SH-SY5Y (cell line): ENCODE data around the gene ZNF618.

Experiments
- GATA2 ChIP-seq: IDR thresholded peaks from 2 replicates; pipeline ENCODE4 v1.6.1; 2011; ENCODE audit warnings: mild to moderate bottlenecking, low read depth, low read length
- GATA3 ChIP-seq: IDR thresholded peaks from 2 replicates; pipeline ENCODE4 v1.6.1; 2011; ENCODE audit warnings: low read depth, mild to moderate bottlenecking, low read length, moderate library complexity

ZNF618 gene

DNA sequence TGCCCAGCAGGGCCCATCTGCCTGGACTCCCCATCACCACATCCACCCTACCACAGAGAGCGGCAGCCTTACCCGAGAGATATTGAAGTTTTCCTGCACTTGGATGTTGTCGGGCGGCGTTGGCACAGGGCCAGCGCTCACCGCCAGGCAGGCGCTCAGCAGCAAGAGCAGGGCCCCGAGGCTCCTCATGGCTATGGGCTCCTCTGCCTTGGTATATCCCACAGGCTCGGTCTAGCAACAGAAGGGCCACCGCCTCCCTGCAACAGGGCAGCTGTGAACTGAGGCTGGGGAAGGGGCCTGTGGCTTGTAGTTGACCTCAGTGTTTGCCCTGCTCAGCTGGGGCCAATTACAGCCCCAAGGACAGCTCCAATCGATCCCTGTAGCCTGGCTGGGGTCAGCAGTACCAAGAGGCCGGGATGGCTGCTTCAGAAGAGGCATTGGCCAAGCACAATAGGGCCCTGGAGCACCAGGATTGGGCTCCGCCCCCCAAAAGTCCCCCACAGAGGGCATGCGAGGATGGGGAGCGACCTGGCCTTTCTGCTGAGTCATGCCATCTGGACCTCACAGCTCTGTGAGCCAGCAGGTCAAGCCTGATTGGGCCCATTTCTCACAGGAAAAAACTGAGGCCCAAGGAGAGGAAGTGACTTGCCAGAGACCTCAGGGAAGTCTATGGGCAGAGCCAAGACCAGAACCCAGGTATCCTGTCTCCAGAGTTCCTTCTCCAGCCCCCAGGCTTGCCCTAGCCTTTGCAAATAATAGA is 202.1 kb downstream of the ZNF618 start, which contains the start of gene AMBP:
Gene AMBP, minus strand, starts transcription at position 280 of the 760 bp plus-strand sequence. Its CDS starts 91 bp downstream, at position 189.
- no peak for TF ChIP-seq GATA2
- TF ChIP-seq GATA3 = no peak

DNA sequence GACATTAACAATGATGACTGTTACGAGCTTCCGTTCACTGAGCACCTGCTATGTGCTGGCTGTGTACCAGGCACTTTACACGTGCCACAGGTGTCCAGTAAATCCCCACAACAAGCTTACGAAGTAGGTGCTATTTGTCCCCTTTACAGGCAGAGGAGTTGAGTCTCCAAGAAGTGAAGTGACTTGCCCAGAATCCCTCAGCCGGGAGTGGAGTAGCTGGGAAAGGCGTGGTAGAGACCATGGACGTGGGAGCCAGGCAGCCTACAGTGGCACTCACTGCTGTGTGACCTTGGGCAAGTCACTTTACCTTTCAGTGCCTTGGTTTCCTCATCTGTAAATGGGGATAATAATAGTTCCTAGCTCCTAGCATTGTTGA is 202.7 kb downstream of the ZNF618 start:
- TF ChIP-seq GATA2 = no peak
- TF ChIP-seq GATA3 = no peak

DNA sequence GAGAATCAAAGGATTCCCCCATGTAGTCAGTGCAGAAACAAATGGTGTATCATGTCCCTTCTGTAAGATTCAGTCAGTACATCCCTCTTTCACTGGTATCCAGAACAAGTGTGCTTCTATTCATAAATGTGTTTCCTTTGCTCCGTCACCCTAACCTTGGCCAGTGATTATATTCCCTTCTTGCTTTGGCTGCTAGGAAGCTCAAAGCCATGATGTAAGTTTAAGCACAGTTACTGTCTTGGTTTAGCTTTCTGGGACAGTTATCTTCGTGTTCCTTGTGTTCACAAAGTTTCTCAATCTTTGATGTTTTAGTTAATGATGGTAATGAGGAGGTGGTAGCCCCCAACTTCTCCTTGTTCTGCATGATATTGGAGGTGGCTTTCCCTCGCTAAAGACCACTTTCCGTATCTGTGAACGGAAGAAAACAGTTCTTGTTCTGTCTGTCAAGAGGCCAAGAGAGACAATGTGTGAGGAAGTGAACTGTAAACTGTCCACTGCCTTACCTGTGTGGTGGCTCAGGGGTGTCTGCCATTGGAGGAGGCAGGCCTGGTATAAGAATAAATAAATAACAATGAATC is 204.2 kb downstream of the ZNF618 start:
- TF ChIP-seq GATA2 (no peak), GATA3 (no peak)

DNA sequence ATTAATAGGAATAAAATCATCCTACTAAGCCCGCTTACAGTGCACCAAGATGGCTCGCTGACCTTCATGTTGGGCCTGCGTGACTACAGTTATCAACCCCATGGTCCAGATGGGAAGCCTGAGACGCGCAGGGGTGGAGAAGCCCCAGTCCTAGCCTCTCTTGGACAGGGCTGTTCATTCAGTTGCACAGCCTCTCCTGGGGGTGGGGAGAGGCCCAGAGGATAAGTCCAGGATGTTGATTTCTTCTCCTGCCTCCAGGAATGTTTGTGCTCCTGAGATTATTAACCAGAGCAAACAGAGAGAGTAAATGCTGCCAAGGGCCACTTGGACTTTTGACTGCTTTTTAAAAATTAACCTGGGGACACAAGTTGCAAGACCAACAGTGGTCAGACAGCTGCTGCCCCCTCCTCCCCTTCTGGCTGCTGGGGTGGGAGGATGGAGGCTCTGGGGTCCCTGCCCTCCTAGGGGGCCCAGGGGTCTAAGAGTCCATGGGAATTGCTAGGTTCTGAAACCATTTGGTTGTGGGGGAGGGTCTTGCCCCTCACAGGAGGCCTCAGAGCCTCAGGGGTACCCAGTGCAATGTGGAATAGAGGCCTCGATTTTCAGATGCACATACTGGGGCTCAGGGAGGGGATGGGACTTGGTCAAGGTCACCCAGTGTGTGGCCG is 204.8 kb downstream of the ZNF618 start:
- no peak for TF ChIP-seq GATA3
- no peak for TF ChIP-seq GATA2

DNA sequence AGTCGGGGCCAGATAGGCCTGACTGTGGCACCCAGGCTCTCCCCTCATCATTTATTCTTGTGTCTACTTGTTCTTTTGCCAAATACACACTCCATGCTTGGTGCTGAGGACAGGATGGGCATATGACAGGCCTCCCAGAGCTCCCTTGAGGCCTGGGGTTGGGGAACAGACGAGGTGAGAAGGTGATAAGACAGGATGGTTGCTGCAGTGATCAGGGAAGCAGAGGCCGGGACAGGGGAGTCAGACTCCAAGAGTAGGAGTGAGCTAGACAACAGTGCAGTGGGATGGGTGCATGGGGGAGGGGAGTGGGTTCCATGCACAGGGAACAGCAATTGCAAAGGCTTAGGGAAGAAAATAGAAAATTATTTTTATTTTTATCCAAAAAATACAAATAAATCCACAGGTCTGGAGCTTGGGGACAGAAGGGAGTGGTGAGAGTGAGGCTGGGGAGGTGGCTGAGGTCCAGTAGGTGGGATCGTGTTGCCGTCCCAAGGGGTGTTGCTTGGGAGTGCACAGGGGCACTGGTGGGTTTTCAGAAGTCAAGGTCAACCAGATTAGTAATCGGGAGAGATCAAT is 205.4 kb downstream of the ZNF618 start:
- TF ChIP-seq GATA3 (no peak), GATA2 (no peak)

DNA sequence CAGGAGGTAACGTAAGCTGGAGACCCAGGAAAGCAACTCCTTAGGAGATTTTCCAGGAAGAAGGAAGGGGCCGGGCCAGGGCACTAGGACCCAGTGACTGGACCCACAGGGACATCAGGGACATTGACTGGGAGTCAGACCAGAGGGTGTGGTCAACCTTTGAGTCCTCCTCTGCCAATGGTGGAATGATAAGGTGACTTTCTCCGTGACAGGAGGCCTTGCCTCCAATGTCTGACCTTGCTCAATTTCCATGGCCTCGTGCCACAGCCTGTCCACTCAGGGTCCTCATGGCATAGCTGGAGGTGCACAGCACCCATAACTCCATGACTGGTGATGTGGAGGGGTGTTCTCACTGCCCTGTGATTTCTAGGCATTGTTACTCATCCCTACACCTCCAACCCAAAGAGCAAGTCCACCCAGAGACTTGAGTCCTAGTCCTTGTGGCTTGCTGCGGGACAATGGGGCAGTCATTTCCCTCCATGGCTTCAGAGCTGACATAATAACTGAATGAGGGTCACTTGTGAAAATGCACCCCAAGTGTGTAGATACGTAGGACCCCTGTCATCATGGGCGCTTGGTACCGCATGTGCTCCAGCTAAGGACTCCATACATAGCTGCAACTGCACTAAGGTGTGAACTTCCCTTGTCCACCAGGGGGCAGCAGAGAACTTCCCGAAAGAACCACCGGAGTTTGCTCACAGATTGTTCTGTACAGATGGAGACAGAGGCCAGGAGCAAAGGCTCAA is 206.1 kb downstream of the ZNF618 start:
- no peak for TF ChIP-seq GATA2
- no peak for TF ChIP-seq GATA3

DNA sequence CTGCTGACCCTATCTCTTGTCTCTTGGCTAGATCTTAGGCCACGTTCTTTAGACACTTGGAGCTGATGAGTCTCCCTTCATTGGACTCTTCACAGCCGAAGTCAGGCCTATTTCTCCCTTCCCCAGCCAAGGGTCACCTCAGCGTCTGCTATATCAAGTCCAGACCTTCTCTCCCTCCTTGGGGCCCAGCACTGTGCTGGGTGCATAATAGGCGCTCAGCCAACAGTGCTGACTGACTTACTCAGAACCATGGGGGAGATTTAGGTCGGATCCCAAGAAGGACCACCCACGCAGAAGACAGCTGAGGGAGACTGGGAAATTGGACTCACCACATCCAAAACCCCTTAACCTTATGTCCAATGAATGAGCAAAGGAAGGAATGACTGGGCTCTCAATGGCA is 207.6 kb downstream of the ZNF618 start:
- no peak for TF ChIP-seq GATA3

DNA sequence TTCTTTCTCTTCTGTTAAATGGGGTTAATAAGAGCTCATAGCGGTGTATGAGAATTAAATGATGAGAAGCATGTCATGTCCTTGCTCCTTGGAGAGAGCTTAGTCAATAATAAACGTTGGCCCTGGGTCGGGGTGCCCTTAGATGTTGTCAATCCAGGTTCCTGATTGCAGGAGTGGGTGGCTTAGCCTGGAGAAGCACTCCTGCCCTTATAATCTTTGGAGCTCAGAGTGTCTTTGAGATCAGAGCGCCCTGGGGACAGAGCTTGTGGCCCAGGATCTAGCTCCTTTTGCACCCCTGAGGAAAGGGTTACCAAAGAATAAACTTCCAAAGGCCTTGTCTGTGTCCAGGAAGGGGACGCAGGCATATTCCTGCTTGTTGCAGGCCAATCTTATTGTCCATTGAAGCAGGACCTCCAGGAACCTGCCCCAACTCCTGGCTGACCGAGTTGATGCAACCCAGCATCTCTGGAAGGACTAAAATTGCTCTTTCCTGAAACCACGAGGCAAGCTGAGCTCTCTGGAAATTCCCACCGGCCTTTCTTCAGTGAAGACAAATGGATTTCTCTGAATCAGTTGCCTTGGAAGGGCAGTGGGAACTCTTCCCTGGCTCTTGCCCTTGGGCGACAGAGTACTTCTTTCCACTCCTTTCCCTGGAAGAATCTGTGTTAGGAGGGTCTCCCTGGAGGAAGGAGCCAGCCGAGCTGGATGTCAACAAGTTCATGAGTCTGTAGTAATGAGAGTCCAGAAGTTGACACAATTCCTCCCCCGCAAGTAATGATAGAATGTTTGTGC is 208.4 kb downstream of the ZNF618 start:
- TF ChIP-seq GATA2 (no peak), GATA3 (no peak)

DNA sequence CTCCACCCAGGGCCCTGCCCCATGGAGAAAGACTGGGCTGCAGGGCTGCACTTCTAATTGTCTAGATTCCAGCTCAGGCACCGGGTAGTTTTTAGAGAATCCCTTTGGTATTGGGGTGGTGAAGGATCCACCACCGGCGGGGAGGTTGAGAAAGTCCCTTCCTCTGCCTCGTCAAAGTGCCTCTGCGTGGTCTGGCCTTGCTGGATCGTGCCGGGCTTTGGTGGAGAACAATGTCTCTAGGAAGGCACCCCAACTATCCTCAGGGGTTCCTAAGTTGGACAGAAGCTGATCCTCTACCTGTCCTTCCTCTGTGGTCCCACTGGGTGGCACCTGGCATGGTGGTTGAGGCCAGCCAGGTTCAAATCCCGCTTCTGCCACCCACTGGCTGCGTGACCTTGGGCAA is 209.3 kb downstream of the ZNF618 start:
- TF ChIP-seq GATA3 (no peak), GATA2 (no peak)

DNA sequence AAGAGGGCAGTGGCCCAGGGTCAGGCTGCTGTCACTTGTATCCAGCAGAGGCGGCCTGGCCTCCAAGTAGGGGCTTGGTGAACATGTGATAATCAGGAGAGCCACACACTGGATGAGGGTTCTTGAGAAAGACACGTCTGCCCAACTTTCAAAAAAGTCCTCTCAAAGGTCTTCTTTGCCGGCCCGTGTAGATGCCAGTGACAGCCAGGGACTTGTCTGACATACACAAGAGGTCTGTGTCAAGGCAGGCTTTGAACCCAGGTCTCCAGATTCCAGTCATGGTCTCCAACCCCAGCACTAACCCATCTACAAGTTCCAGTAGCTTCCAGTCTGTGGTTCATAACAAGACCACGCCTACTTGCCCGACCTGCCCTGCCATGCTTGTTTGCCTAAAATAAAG is 209.9 kb downstream of the ZNF618 start:
- TF ChIP-seq GATA2 (no peak), GATA3 (no peak)

DNA sequence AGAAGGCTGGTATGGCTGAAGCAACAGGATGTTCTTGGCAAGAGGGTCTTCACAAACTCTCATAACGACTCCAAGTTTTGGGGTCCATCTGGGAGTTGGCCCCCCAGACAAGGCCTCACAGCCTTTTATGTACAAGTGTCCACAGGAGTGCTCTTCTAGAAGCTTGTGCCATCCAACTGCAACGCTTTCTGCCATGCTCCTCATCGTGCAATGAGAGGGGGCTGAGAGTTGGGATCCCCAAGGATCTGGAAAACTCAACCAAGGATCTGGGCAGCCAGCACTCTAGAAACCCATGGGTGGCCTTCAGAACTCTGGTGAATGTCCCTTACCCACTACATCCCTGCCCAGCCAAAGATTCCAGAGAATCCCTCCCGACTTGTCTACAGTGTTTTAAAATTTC is 210.5 kb downstream of the ZNF618 start:
- TF ChIP-seq GATA2 (no peak), GATA3 (no peak)

DNA sequence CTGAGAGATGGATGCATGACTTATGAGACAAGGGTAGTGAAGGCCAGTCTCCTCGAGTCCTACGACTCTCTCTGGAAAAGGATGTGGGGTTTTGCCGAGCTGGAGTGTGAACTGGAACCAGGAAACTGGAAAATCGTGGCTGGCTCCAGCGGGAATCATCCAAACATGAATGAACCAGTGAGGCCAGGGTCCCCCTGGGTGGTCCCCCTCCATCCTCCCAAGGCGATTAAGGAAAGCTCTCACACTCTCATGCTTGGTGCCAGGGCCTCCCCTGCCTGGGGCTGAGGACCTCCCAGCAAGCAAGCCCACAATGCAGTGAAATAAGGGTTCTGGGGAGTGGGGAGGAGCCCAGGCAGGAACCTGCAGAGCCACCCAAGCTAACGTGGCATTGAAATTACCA is 211.6 kb downstream of the ZNF618 start:
- TF ChIP-seq GATA2 (no peak), GATA3 (no peak)

DNA sequence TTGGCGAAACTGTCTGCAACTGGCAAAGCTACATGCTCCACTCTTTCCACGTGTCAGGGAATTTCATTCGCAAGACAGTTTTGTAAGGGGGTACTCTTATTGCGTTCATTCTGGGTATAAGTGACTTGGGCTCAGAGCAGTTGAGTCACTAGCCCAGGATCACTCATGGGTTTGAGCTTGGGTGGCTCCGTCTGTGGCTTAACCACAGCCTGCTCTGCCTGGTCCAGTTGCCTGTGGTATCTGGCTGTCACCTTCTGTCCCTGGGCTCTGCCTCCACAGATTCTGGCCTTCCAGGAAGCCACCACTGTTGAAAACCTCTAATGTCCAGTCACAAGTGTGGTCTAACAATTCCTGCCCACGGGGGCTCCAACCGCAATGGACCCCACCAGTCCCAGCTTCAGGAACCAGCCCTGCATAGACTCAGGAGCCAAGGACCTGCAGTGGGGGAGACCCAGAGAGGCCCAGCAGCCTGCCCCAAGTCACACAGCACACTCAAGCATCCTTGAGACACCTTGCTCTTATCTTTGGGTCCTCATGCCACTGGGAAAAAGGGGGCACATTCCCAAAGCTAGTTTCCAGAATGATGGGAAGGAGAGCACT is 212.6 kb downstream of the ZNF618 start:
- TF ChIP-seq GATA2 (no peak), GATA3 (no peak)
